T-cell (primary cell): ENCODE results near the gene UTS2B. TPM values are rescaled to one million over a fixed set of nuclear protein-coding genes. Genes with fewer than 3 reads are reported as not detected.

ENCODE experiments used
- ATAC-seq, 4 experiments: fragments of 200-7000 bp in 3 of 4; fragments of 150-1000 bp in 1 of 4; cut with Tn5 transposase; replicated peaks in 1 of 4; 1 replicate in 3 of 4; 2 replicates in 1 of 4; pipeline ENCODE4 v1.10.0; 2021; ENCODE audit warnings: moderate library complexity in 3 of 4, mild to moderate bottlenecking in 2 of 4, moderate number of reproducible peaks in 1 of 4
- CTCF ChIA-PET, 2 donors: fragments of 300-600 bp; sonication (Branson Sonifier 250); formaldehyde crosslinking; loops; one replicate each; lab custom pipeline; 2022; ENCODE audit warnings: antibody characterized with exemption in 2 of 2; lab: Charles Lee
- POLR2A ChIA-PET, 2 donors: fragments of 300-600 bp; sonication (Branson Sonifier 250); formaldehyde crosslinking; loops; one replicate each; lab custom pipeline; 2022; ENCODE audit warnings: antibody characterized with exemption in 2 of 2; lab: Charles Lee
- DNase-seq, 35 experiments: peaks; one replicate each; pipeline versions ENCODE4 v3.0.0 to v3.0.0-alpha.2; 2013 to 2023
- H3K27ac ChIP-seq: one replicate; pipeline ENCODE4 v1.5.1; 2013; ENCODE audit warnings: low read length
- H3K27me3 ChIP-seq, 2 experiments: replicated peaks in 1 of 2; 1 replicate in 1 of 2; 2 replicates in 1 of 2; pipeline versions ENCODE4 v1.6.1 to v1.7.0; 2013; ENCODE audit warnings: low read length in 1 of 2, mixed read lengths in 1 of 2; ENCODE audit not compliant: control insufficient read depth in 2 of 2, insufficient read depth in 2 of 2; ENCODE audit errors: extremely low read depth in 1 of 2
- H3K36me3 ChIP-seq, 2 donors: 1 replicate in 1 of 2; 2 replicates in 1 of 2; pipeline versions ENCODE4 v1.6.1 to v1.7.0; 2013; ENCODE audit warnings: low read length in 1 of 2; ENCODE audit not compliant: control insufficient read depth in 2 of 2, insufficient read depth in 1 of 2; ENCODE audit errors: extremely low read depth in 1 of 2
- H3K4me1 ChIP-seq, 2 experiments: 1 replicate in 1 of 2; 2 replicates in 1 of 2; pipeline versions ENCODE4 v1.6.1 to v1.7.0; 2013; ENCODE audit warnings: low read length in 2 of 2, mixed read lengths in 1 of 2; ENCODE audit not compliant: insufficient read depth in 2 of 2, control insufficient read depth in 1 of 2; ENCODE audit errors: extremely low read depth in 1 of 2
- H3K4me3 ChIP-seq, 2 donors: 1 replicate in 1 of 2; 2 replicates in 1 of 2; pipeline versions ENCODE4 v1.5.1 to v1.7.0; 2013; ENCODE audit warnings: mild to moderate bottlenecking in 2 of 2, low read length in 1 of 2, moderate library complexity in 1 of 2; ENCODE audit not compliant: control insufficient read depth in 1 of 2; ENCODE audit errors: extremely low read depth in 1 of 2
- H3K9me3 ChIP-seq: 2 replicates; pipeline ENCODE4 v1.7.0; 2013
- H3K27ac Mint-ChIP-seq, 2 donors: one replicate each; pipeline ENCODE4 v1.8.0; 2020 to 2021; ENCODE audit warnings: mild to moderate bottlenecking in 2 of 2, mixed read lengths in 2 of 2
- H3K27me3 Mint-ChIP-seq, 2 donors: one replicate each; pipeline ENCODE4 v1.8.0; 2021 to 2022; ENCODE audit warnings: mixed read lengths in 2 of 2
- H3K36me3 Mint-ChIP-seq: one replicate; pipeline ENCODE4 v1.8.0; 2021; ENCODE audit warnings: mixed read lengths
- H3K4me1 Mint-ChIP-seq, 3 donors: one replicate each; pipeline ENCODE4 v1.8.0; 2020 to 2022; ENCODE audit warnings: mixed read lengths in 3 of 3, mild to moderate bottlenecking in 1 of 3
- H3K4me3 Mint-ChIP-seq, 3 donors: one replicate each; pipeline ENCODE4 v1.8.0; 2020 to 2022; ENCODE audit warnings: mild to moderate bottlenecking in 3 of 3, mixed read lengths in 3 of 3, moderate library complexity in 3 of 3
- H3K9me3 Mint-ChIP-seq, 3 donors: one replicate each; pipeline ENCODE4 v1.8.0; 2020 to 2022; ENCODE audit warnings: mixed read lengths in 3 of 3
- WGBS: methylation state at CpG from one replicate; pipeline ENCODE4 v1.1.5; 2013; ENCODE audit warnings: missing lambda C conversion rate; ENCODE audit not compliant: insufficient coverage; 5-methylcytosine and 5-hydroxymethylcytosine counted together
- total RNA-seq, 35 experiments: library from RNA in 6 of 35; stranded (reverse) in 6 of 35; fragments of 120-200 nt in 1 of 35; gene quantifications; one replicate each; pipeline versions ENCODE4 v1.2.1 to v1.2.4 and lab custom pipeline; 2013 to 2026

UTS2B gene
- total RNA-seq (under 1 TPM in 2 of 5 donors, not detected in 3; 0.32 to 0.36 TPM), total RNA-seq (lab: John Stamatoyannopoulos, UW) (0 to 0.13 (median 0) reads per million in 29 experiments)
- 0.39 TPM for total RNA-seq (2013)

- H3K36me3 ChIP-seq, result no peaks in the 10 kb centered on the region
- DNase-seq (peak in 2 of 35 experiments; percentile 3 to 19), ATAC-seq (peak in 3 of 4 experiments; percentile 19 to 37 (median 32))
- peaks cover 2 to 13% of the 10 kb centered on the region in 2 experiments for H3K27me3 ChIP-seq
- Mint-ChIP-seq H3K4me3 (peak within 1 kb of the TSS; percentile 70 to 78 (median 74)), H3K36me3 (no peaks in the 10 kb centered on the region), H3K9me3 (no peaks in the 10 kb centered on the region), H3K27me3 (peaks cover 6 to 15% of the 10 kb centered on the region in 2 donors), H3K4me1 (peaks cover 15 to 42% (median 20%) of the 10 kb centered on the region in 3 donors), H3K27ac (peak within 1 kb of the TSS; percentile 19 to 36)
- 31% methylated on average over 11 of the region's 37 CpGs for WGBS
- H3K9me3 ChIP-seq, result no peaks in the 10 kb centered on the region
- peak within 1 kb of the TSS; percentile 54 to 77 for H3K4me3 ChIP-seq
- H3K27ac ChIP-seq, result no peak within 1 kb of the TSS
- ChIA-PET CTCF (no interaction called here), POLR2A (no interaction called here)
- peaks cover 9 to 16% of the 10 kb centered on the region in 2 experiments for H3K4me1 ChIP-seq
These were observed at the start of gene UTS2B for GRCh38 chr3:191329654-191330529. Gene UTS2B (minus strand): TSS chr3:191330526. CDS start chr3:191282189, 48,337 bp downstream.

- DNase-seq, result no peak
- no peak overlapping the region for H3K4me3 ChIP-seq
- no peak overlapping the region for H3K27ac ChIP-seq
- Mint-ChIP-seq H3K9me3 (no peaks in the 10 kb centered on the region), H3K4me3 (no peak overlapping the region), H3K36me3 (peaks cover 8% of the 10 kb centered on the region), H3K4me1 (peaks cover 0 to 5% (median 0%) of the 10 kb centered on the region in 3 donors), H3K27me3 (no peaks in the 10 kb centered on the region), H3K27ac (no peak overlapping the region)
- peaks cover 0 to 14% of the 10 kb centered on the region in 2 experiments for H3K4me1 ChIP-seq
- no peak for ATAC-seq
- POLR2A ChIA-PET, result interaction anchor here in 1 of 2 donors (0.6 kb wide), 1 partner anchor 533 kb away, joined by 4 read pairs; no protein-coding TSS in a partner anchor
- H3K9me3 ChIP-seq, result no peaks in the 10 kb centered on the region
- H3K27me3 ChIP-seq, result no peaks in the 10 kb centered on the region
- H3K36me3 ChIP-seq, result no peaks in the 10 kb centered on the region
- WGBS, result 43% methylated on average over 1 of the region's 2 CpGs
- CTCF ChIA-PET, result no interaction called here
These were observed 49.7 kb upstream of the UTS2B start for GRCh38 chr3:191380001-191380400.

- Mint-ChIP-seq H3K4me1 (peaks cover 0 to 5% (median 0%) of the 10 kb centered on the region in 3 donors), H3K9me3 (no peaks in the 10 kb centered on the region), H3K27ac (no peak overlapping the region), H3K27me3 (no peaks in the 10 kb centered on the region), H3K4me3 (no peak overlapping the region), H3K36me3 (peaks cover 8% of the 10 kb centered on the region)
- H3K27me3 ChIP-seq, result no peaks in the 10 kb centered on the region
- ChIA-PET POLR2A (no interaction called here), CTCF (interaction anchor here in 1 of 2 donors (0.9 kb wide), 1 partner anchor 135 kb away, joined by 3 read pairs; no protein-coding TSS in a partner anchor)
- WGBS, result no CpG with 5 or more reads among the region's 2 CpGs
- no peaks in the 10 kb centered on the region for H3K36me3 ChIP-seq
- ATAC-seq, result no peak
- H3K27ac ChIP-seq, result no peak overlapping the region
- H3K4me3 ChIP-seq, result no peak overlapping the region
- no peaks in the 10 kb centered on the region for H3K9me3 ChIP-seq
- peaks cover 0 to 14% of the 10 kb centered on the region in 2 experiments for H3K4me1 ChIP-seq
- peak in 4 of 35 experiments; percentile 0 to 28 (median 2) for DNase-seq
These were observed 49.1 kb upstream of the UTS2B start for GRCh38 chr3:191379446-191379845.

GRCh38 chr3:191378142-191378812, 48.0 kb upstream of the UTS2B start:
- Histone ChIP-seq H3K4me1 (peaks cover 0 to 14% of the 10 kb centered on the region in 2 experiments), H3K4me3 (no peak overlapping the region), H3K27me3 (no peaks in the 10 kb centered on the region), H3K36me3 (no peaks in the 10 kb centered on the region), H3K9me3 (no peaks in the 10 kb centered on the region), H3K27ac (no peak overlapping the region)
- no peak overlapping the region for H3K4me3 Mint-ChIP-seq
- no peak for DNase-seq
- H3K4me1 Mint-ChIP-seq, result peaks cover 0 to 5% (median 0%) of the 10 kb centered on the region in 3 donors
- no peaks in the 10 kb centered on the region for H3K9me3 Mint-ChIP-seq
- CTCF ChIA-PET, result no interaction called here
- H3K36me3 Mint-ChIP-seq, result peaks cover 8% of the 10 kb centered on the region
- H3K27ac Mint-ChIP-seq, result no peak overlapping the region
- H3K27me3 Mint-ChIP-seq, result no peaks in the 10 kb centered on the region
- POLR2A ChIA-PET, result no interaction called here
- ATAC-seq, result no peak

GRCh38 chr3:191376516-191377141, 46.3 kb upstream of the UTS2B start:
- H3K4me1 ChIP-seq, result peaks cover 0 to 14% of the 10 kb centered on the region in 2 experiments
- no peak overlapping the region for H3K4me3 ChIP-seq
- no peak overlapping the region for H3K27ac ChIP-seq
- no peaks in the 10 kb centered on the region for H3K9me3 ChIP-seq
- WGBS, result 71% methylated on average over 5 of the region's 7 CpGs
- Mint-ChIP-seq H3K4me3 (no peak overlapping the region), H3K36me3 (peaks cover 3% of the 10 kb centered on the region), H3K4me1 (peaks cover 0 to 5% (median 3%) of the 10 kb centered on the region in 3 donors), H3K27ac (no peak overlapping the region), H3K27me3 (no peaks in the 10 kb centered on the region), H3K9me3 (no peaks in the 10 kb centered on the region)
- DNase-seq (no peak), ATAC-seq (no peak)
- ChIA-PET CTCF (no interaction called here), POLR2A (no interaction called here)
- no peaks in the 10 kb centered on the region for H3K27me3 ChIP-seq
- H3K36me3 ChIP-seq, result no peaks in the 10 kb centered on the region

GRCh38 chr3:191373327-191373726, 43.0 kb upstream of the UTS2B start:
- no peaks in the 10 kb centered on the region for H3K27me3 ChIP-seq
- no peaks in the 10 kb centered on the region for H3K9me3 Mint-ChIP-seq
- no peak overlapping the region for H3K4me3 ChIP-seq
- CTCF ChIA-PET, result no interaction called here
- no peaks in the 10 kb centered on the region for H3K36me3 ChIP-seq
- H3K27me3 Mint-ChIP-seq, result no peaks in the 10 kb centered on the region
- no CpG with 5 or more reads among the region's 4 CpGs for WGBS
- no peak overlapping the region for H3K4me3 Mint-ChIP-seq
- H3K36me3 Mint-ChIP-seq, result no peaks in the 10 kb centered on the region
- no peak overlapping the region for H3K27ac Mint-ChIP-seq
- peaks cover 0 to 3% (median 0%) of the 10 kb centered on the region in 3 donors for H3K4me1 Mint-ChIP-seq
- H3K9me3 ChIP-seq, result no peaks in the 10 kb centered on the region
- ATAC-seq, result no peak
- POLR2A ChIA-PET, result no interaction called here
- no peak overlapping the region for H3K27ac ChIP-seq
- no peaks in the 10 kb centered on the region for H3K4me1 ChIP-seq
- no peak for DNase-seq
